ENCODE data around the gene OPTC. TPM values are rescaled to one million over a fixed set of nuclear protein-coding genes. Genes with fewer than 3 reads are reported as not detected.
A peak's percentile ranks its signal among the peaks of the same experiment; 100 is the strongest.

OPTC gene
- total and polyA plus RNA-seq, 10 donors: not detected

- H3K27ac ChIP-seq: peak overlapping the region in 4 of 8 donors; percentile 32 to 67 (median 56)
- H3K4me1 ChIP-seq: peaks cover 0 to 29% (median 7%) of the 10 kb centered on the region in 6 donors
- 63 to 80% (median 75%) methylated on average over 9 of the region's 9 CpGs for WGBS, 5 donors
- H3K36me3 ChIP-seq: no peaks in the 10 kb centered on the region
- DNase-seq: no peak
- TF ChIP-seq POLR2AphosphoS5 (IDR thresholded peaks at IDR 0.05): peak in 2 of 3 donors; percentile 32 to 37
- TF ChIP-seq CTCF (IDR thresholded peaks at IDR 0.05 in 8 of 11, conservative IDR thresholded peaks at IDR 0.05 in 3 of 11): no peak
- H3K4me3 ChIP-seq: no peak overlapping the region
- H3K9me3 ChIP-seq: no peaks in the 10 kb centered on the region
- intact Hi-C loops (cut with DNase I; ENCODE audit: low total_unique reads): no loop called here
- peaks cover 0 to 49% (median 0%) of the 10 kb centered on the region in 7 donors for H3K27me3 ChIP-seq (replicated peaks in 1 of 7)
These were observed 26.4 kb upstream of the OPTC start for GRCh38 chr1:203467550-203467921.

- 89 to 100% (median 96%) methylated on average over 2 of the region's 2 CpGs for WGBS, 5 donors
- intact Hi-C loops (cut with DNase I; ENCODE audit: low total_unique reads): no loop called here
These were observed 25.6 kb upstream of the OPTC start for GRCh38 chr1:203468326-203468725.

GRCh38 chr1:203470240-203470639 is 23.7 kb upstream of the OPTC start:
- Histone ChIP-seq H3K4me3 (no peak overlapping the region), H3K27ac (no peak overlapping the region), H3K4me1 (peaks cover 0 to 19% (median 0%) of the 10 kb centered on the region in 6 donors), H3K27me3 (replicated peaks in 1 of 7) (peaks cover 0 to 32% (median 0%) of the 10 kb centered on the region in 7 donors), H3K36me3 (no peaks in the 10 kb centered on the region), H3K9me3 (no peaks in the 10 kb centered on the region)
- DNase-seq: no peak
- 63 to 76% (median 66%) methylated on average over 5 of the region's 5 CpGs for WGBS, 5 donors
- intact Hi-C loops (cut with DNase I; ENCODE audit: low total_unique reads): no loop called here
- TF ChIP-seq POLR2A (IDR thresholded peaks at IDR 0.05) (no peak), POLR2AphosphoS5 (IDR thresholded peaks at IDR 0.05) (no peak), CTCF (IDR thresholded peaks at IDR 0.05 in 8 of 11, conservative IDR thresholded peaks at IDR 0.05 in 3 of 11) (no peak)

More at GRCh38 chr1:203468326-203468725, 25.6 kb upstream of the OPTC start:
- DNase-seq: no peak
- Histone ChIP-seq H3K4me3 (no peak overlapping the region), H3K27me3 (replicated peaks in 1 of 7) (peaks cover 0 to 46% (median 0%) of the 10 kb centered on the region in 7 donors), H3K27ac (no peak overlapping the region), H3K9me3 (no peaks in the 10 kb centered on the region), H3K4me1 (peaks cover 0 to 22% (median 4%) of the 10 kb centered on the region in 6 donors), H3K36me3 (no peaks in the 10 kb centered on the region)
- TF ChIP-seq POLR2AphosphoS5 (IDR thresholded peaks at IDR 0.05) (no peak), POLR2A (IDR thresholded peaks at IDR 0.05) (no peak), CTCF (IDR thresholded peaks at IDR 0.05 in 8 of 11, conservative IDR thresholded peaks at IDR 0.05 in 3 of 11) (no peak)

- no peaks in the 10 kb centered on the region for H3K36me3 ChIP-seq
- WGBS, 5 donors: 72 to 87% (median 82%) methylated on average over 5 to 6 of the region's 6 CpGs
- TF ChIP-seq POLR2A (IDR thresholded peaks at IDR 0.05): no peak
- no peak for TF ChIP-seq POLR2AphosphoS5 (IDR thresholded peaks at IDR 0.05)
- no peak for TF ChIP-seq CTCF (IDR thresholded peaks at IDR 0.05 in 8 of 11, conservative IDR thresholded peaks at IDR 0.05 in 3 of 11)
- DNase-seq: no peak
- intact Hi-C loops (cut with DNase I; ENCODE audit: low total_unique reads): no loop called here
- no peak overlapping the region for H3K4me3 ChIP-seq
- H3K27ac ChIP-seq: no peak overlapping the region
- H3K27me3 ChIP-seq (replicated peaks in 1 of 7): peaks cover 0 to 45% (median 0%) of the 10 kb centered on the region in 7 donors
- H3K9me3 ChIP-seq: no peaks in the 10 kb centered on the region
- H3K4me1 ChIP-seq: peaks cover 0 to 9% (median 0%) of the 10 kb centered on the region in 6 donors
These were observed 22.1 kb upstream of the OPTC start for GRCh38 chr1:203471841-203472240.
